DMS79 (cell line): Measurements from ENCODE around the gene CLIC1.

Source experiments
- DNase-seq: peaks from one replicate; lab custom pipeline; 2025; lab: John Stamatoyannopoulos, UW

CLIC1 gene

DNA sequence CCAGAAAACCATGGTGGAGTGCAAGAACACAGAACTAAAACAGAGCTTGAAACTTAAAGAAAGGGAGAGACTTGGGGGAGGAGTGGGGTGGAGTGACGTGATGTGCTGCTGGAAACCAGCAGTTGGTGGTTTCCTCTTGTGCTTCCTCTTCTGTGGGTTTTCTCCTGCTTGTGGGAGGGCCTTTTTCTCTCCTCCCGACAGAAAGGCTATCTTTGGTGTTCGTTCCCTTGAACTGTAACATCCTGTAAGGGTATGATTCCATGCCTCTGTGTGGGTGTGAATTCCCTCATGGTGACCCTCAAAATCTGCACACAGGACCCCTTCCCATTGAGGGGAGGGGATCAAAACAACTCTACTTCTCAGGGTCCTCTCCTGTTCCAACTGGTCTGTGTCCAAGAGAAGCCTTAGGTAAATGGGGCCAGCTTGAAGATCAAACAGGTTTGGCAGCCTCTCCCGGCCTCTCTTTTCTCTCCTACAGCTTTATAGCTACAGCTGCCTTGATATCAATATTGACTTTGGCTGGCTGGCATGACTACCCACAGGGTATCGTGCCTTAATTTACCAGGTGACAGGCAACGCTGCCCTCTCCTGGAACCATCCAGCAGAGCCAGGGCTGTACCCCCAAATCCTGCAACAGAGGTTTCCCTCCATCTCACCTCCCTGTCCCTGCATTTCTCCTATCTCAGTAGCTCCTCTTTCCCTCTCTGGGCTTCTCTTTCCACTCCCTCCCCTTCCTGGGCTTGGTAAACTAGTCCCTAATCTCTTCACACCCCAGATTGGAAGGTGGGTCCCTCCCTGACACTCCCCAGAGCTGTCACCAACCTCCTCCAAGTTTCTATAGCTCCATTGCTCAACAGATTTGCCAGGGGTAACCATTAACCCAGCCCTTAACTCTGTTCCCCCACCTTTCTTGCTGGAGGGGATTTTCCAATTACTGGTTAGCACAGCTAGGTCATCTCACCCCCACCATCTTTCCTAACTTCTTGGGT is 2.0 kb upstream of the CLIC1 start:
- DNase-seq = peak; percentile 87

DNA sequence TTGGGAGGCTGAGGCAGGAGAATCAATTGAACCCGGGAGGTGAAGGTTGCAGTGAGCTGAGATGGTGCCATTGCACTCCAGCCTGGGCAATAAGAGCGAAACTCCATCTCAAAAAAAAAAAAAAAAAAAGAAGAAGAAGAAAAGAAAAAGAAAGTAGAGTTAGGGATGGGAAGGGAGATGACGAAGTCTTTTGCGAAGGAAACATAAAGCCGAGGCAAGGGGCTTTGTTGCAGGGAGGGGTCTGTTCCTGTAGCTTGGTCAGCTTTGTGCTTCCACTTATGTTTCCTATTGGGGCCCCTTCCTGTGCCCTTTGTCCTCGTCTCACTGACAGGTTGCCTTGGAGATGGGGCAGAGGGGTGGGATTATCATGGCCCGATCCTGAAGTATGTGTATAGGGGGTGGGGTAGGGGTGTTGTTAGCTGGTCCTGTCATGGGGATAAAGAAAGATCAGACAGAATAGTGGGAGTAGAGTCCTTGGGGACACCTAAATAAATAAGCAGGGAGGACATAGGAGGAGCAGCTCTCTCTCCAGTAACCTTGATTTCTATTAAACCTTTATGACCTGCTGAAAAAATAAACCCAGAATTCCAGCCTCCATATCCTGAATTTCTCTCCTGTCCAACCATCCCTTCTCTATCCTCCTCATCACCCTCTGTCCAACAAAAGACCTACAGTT is 1.1 kb upstream of the CLIC1 start:
- peak; percentile 30 for DNase-seq

DNA sequence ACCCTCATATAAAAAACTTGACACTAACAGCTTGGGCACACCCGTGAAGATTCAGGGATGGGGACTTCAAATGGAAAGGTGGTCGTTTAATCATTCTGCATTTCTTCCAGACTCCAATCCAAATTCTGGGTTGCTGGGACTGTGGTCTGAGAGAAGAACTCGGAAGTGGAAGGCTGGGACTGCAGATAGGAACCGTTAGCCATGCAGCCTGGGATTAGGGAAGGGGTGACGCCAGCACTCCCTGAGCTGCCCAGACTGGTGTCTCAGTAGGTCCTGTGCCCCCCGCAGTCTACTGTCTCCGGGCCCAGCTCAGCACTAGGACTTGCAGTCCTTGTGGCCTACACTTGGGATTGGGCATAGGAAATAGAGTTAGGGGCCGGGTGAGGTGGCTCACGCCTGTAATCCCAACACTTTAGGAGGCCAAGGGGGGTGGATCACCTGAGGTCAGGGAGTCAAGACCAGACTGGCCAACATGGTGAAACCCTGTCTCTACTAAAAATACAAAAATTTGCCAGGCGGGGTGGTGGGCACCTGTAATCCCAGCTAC is 511 bp upstream of the CLIC1 start:
- no peak for DNase-seq

DNA sequence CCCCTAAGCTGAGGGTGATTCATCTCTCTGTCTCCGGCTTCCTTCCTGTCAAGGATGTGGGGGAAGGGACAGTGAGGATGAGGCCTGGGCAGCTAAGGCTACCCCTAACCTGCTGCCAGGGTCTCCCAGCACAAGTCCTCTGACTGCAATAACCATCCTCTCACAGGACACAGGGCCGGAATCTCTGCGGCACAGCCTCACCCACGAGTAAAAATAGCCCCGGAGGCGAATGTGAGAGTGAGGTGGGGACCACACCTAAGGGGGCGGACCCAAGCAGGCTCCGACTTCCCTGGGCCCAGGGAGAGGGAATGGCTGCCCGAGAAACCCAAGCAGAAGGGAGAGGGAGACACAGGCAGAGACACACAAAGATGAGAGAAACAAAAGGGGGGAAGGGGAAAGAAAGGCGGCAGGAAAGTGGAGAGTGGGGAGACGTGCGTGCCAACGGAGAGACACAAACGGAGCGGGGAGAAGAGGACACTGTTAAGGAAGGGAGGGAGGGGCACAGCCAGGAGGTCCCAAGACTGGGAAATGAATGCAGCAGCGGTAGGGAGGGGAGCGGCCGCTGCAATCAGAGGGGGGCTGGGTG is 1.4 kb downstream of the CLIC1 start:
- DNase-seq = no peak

DNA sequence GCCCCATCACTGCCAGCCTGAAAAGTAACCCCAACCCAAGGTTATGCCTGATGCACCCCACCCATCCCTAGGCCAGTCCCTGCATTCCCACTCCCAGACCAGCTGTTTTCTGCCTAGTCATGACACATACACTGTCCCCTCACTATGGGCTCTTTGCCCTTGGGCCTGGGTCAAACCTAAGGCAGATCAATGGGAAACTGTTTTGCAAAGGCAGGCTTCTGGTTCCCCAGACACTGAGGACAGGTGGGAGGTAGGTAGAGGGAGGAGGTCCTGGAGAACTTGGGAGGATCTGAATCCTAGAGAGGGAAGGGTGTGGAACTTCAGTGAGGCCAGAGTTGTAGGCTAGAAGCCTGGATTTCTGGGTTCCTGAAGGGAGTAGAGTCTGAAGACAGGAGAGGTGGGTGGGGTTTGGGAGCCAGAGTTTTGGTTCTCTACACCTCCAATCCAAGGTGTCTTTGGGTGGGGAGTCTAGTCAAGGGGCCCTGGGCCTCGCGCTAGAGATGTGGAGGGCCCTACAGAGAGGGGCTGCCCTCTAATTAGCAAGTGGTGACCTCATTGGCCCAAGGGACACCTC is 2.0 kb downstream of the CLIC1 start:
- DNase-seq = no peak

DNA sequence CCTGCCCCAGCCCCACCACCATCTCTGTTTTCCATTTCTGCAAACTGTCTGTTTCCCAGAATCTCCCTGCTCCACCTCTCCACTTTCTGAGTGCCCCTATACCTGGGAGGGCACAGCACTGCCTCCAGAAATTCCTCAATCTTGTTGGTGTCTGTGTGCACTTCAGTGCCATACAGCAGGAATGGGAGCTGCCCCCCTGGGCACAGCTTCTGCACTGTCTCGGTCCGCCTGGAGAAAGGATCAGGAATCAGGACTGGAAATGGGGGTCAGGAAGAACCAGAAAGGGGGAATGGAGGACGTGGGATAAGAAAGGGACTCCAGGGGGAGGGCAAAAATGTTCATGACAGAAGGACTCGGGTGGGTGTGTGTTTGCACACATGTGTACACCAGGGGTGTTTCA is 2.6 kb downstream of the CLIC1 start:
- DNase-seq = no peak

DNA sequence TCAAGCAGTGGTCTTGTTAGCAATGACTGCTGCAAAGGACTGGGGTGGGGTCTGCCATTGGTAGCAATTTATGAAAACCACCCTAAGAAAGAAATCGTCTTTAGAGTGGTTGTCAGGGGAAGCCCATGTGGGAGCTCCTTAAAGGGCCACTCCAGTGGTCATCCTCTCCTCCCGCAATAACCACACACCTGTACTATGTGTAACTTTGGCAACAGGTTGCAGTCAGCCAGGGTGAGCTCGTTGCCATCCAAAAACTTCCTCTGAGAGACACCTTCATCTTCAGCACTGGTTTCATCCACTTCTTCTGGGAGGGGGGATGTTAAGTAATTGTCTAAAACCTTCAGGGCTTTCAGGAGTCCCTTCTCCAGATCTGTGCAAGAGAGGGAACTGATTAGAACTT is 4.3 kb downstream of the CLIC1 start:
- no peak for DNase-seq

DNA sequence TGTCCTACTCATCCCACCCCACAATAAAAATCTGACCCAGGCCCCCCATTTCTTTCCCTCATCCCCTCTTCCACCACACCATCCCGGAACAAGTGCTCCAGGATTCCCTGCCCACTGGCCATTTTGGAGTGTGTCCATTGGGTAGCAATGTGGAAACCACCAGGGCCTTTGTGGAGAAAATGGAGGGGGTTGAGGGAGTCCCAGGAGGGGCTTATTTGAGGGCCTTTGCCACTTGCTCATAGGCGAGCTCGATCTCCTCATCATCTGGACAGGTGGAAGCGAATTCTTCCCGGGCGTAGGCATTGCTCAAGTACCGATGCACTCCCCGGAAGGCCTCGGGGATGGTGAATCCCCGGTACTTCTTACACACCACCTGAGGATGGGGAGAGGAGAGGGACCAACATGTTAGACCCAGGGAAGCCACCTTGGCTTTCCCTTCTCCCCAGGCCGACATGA is 5.7 kb downstream of the CLIC1 start:
- no peak for DNase-seq

DNA sequence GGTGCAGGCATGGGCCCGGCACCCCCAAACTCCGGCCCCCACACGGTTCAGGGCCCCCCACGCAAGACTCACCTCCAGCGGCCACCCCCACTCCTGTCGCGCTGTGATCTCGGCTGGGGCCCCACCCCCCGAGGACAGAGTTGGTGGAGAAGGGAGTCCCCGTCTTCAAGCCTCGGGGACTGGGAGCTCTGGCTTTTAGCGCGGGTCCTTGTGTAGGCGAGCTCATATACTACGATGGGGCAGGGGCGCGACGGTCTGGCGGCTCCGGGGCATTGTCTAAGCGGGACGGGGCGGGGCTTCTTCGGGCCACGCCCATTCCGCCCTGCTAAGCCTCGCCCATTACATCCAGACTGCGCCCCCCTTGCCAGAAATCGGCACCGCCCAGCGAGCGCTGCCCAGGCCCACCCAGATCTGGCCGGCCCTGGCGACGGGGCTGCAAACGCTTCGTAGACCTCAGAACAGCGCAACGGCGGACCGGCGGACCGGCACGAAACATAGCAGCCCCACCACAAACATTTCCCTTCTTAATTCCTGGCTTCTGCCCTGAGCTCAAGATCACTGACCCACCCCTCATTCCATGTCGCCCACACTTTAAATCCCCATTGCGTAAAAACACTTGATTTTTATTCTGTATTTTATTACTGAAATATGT is 6.2 kb downstream of the CLIC1 start:
- DNase-seq = no peak

DNA sequence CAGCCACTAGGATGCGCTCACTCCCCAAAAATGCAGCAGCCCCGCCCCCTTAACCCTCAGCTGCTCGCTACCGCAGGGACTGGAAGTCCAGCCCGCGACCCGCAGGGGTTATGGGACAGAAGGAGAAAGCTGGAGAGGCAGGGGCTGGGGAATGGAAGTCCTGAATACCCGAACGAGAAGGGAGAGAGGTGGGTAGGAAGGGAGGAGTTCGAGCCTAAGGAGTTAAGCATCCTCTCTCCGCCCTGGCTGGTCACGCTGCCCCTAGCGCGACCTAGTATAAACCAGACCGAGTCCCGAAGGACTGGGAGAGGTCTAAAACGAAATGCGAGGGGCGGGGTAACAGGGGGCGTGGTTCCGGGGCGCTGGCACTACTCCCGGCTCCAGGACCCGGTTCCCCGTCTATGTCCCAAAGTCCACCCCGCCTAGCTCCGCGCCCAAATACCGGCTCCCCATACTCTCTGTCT is 6.8 kb downstream of the CLIC1 start:
- no peak for DNase-seq

DNA sequence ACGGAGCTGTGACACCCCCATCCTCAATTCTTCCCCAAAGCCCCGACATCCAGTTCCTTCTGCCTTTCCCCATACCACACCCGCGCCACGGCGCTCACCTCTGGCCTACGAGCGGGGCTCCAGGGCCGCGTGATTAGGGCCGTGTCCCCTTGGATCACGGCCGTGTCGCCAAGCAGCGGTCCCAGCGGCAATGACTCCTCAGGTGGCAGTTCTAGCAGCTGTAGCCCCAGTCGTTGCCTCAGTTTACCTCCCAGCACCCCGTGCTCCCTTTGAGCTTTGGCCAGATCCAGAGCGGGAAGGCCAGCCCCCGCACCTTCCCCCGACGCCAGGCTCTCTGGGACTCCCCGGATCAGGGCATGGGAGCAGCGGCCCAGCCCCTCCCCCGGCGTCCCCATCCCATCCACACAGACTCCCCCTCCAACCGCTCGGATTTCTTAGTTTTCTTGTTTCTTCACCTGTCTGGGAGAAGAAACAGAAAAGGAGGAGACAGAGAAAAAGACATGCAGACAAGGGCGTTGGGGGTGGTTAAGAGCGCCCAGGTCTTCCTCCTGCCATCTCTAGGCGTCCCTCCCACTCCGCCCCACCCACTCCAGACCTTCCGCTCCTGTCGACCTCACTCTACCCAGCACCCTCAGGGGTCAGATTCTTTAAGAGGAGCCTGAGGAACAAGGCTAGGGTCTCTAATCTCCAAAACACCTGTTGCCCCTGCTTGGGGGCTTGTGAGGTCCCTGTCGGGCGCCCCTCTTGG is 7.4 kb downstream of the CLIC1 start, which contains the start of gene DDAH2:
DDAH2 (minus strand) TSS at position 533 of the 748 bp plus-strand sequence; CDS start at position 395, 138 bp downstream.
- no peak for DNase-seq

DNA sequence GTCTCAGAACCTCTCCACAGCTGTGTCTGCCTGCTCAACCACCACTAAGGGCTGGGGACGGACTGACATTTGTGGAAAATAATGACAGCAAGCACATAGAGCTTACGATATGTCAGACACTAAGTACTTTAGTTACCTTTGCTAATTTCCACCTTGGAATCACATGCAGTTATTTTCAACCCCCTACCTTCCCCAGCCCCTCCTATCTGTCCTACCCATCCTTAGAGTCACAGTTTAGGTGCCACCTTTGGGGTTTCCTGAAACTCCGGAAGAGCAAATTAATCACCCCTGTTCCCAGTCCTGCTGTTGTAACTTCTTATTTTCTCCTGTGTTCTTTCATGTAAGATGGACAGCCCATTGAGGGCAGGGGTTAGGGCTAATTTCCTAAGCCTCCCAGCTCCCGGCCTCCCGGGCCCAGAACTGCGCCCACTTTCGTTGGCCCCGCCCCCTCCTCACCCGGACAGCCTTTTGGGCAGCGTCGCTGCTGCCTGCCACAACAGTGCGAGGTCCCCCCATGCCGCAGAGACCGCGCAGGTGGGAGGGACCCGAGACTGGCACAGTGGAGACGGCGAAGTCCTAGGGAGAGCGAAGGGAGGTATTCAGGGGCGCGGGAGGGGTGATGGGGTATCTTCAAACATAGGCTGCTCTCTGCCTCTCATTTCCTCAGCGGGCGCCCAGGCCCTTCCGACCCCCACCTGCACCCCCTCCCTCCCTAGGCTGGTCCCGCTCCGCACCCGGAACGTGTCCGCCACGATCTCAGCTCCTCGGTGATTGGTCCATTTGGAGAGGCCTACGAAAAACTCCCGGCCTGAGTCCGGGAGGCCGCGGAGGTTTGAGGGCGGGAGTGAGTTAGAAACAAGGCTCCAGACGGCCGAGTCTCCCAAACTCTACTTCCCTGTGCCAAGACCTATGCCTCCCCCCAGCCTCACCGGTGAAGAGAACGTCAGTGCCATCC is 8.3 kb downstream of the CLIC1 start:
- no peak for DNase-seq

DNA sequence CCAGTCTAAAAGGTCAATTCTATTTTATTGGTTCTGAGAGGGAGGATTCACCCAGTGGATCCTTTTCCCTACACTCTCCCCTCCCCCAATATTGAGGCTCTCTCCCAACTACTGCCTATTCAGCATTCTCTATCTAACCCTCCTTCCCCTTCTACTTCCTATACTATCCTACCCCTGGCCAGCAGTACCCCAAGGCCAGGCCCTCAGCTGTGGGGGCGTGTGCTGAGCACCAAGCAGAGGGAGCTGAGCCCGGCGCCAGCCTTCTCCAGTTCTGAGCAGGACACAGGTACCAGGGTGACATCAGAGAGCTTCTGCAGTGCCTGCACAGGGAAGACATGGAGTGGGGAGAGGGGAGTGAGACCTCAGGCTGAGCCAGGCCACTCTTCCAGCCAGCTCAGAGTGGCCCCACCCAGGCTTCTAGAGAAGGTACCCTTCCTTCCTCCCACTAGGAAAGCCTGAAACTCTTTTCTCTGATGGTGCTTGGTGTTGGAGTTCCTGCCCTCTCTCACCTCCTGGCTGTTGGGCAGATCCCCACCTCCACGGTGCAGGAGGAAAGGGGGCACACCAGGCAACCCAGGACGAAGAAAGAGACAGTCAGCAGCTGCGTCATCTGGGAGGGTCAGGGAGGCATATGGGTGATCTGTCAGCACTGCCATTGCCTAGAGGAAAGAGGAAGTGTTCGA is 9.2 kb downstream of the CLIC1 start:
- DNase-seq = no peak

DNA sequence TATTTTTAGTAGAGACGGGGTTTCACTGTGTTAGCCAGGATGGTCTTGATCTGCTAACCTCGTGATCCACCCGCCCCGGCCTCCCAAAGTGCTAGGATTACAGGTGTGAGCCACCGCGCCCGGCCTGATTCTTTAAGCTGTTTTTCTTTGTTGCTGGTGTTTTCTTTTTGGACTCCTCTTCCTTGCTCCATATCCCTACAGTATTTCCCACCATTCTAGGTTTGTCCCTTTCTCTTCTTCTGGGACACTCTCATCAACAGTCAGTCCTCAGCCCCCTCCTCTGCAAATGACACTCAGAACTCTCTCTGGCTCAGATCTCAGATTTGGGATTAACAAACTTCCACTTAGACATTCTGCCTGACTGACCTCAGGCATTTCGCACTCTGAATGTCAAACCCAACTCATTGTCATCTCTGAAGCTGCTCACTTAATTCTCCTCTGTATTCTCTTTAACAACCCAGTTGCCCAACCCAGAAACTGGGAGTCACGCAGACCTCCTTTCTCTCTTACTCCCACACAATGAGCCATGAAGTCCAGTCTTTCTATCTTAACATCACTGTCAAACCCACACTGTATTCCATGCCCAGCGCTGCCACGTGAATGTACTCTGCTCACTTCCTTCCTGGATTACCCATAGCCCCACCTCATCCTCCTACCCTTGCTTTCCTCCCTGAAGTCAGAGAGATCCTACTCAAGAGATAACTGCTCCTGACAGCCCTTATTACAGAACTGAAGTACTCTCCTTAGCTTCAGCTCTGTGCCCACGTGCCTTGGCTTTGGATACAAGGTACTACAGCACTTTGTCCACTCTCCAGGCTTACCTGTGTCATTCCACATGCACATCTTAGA is 10.6 kb downstream of the CLIC1 start:
- DNase-seq = no peak

DNA sequence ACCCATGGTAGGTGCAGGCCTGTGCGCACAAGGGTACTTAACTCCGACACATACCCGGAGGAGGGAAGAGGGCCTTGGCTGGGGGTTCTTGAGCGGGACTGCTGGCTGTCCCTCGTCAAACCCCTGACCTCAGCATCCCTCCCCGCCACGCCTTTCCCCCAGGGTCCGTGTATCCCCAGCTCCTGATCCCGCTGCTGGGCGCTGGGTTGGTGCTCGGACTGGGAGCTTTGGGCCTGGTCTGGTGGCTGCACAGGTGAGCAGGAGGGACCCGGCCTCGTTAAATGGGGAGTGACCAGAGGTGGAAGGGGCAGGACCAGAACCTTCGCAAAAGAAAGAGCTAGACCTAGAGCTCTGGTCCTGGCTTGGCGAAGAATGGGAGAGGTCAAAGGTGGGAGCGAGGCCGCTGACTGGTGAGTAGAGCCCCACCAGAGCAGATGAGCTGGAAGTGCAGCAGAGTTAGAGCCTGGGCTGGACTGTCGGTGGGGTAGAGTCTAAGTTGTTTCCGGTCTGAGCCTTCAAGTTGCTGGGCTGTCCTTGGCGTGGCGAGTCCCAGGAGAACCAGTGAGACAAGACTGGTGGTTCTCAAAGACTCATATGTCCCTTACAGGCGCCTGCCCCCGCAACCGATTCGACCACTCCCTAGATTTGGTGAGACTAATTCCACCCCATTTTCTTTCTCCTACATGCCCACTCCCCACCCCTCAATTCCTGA is 12.2 kb downstream of the CLIC1 start:
- no peak for DNase-seq

DNA sequence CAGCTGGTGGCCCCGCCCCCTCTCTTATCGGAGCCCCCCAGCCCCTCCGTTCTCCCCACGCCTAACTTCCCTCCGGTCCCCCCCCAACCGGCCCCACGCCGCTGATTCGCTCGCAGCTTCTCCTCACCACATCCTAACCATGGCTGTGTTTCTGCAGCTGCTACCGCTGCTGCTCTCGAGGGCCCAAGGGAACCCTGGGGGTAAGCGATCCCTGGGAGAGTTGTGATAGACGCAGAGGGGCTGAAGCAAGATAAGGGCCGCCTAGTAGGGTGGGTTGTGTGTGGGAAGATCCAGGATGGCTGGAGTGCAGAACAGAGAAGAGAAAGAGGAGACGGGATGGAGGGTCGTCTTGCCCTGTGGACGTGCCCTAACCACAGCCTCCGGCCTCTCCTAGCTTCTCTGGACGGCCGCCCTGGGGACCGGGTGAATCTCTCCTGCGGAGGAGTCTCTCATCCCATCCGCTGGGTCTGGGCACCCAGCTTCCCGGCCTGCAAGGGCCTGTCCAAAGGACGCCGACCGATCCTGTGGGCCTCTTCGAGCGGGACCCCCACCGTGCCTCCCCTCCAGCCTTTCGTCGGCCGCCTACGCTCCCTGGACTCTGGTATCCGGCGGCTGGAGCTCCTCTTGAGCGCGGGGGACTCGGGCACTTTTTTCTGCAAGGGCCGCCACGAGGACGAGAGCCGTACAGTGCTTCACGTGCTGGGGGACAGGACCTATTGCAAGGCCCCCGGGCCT is 12.9 kb downstream of the CLIC1 start, which contains the start of gene MPIG6B:
MPIG6B (plus strand) TSS at position 129 of the 735 bp plus-strand sequence; CDS start at position 140, 11 bp downstream.
- DNase-seq = no peak
